A549 (cell line): ENCODE results near the gene APOBEC3A. TPM values are rescaled to one million over a fixed set of nuclear protein-coding genes. Genes with fewer than 3 reads are reported as not detected.
"Not testable (repeated sequence)": the region's sequence is repeated elsewhere in the genome, so short reads cannot be mapped to it uniquely, and the experiment has no call there.

ENCODE experiments used
- ATAC-seq, 2 experiments: fragments of 200-7000 bp in 1 of 2; fragments of >200 bp in 1 of 2; cut with Nextera tagmentation in 1 of 2; cut with Tn5 transposase in 1 of 2; 3 replicates each; pipeline versions ENCODE4 v1.8.0 to v1.9.1; 2018 to 2020; ENCODE audit warnings: mild to moderate bottlenecking in 1 of 2, moderate library complexity in 1 of 2
- CTCF ChIA-PET: fragments of 300-600 bp; sonication (Branson Sonifier 250); formaldehyde crosslinking; extraction: SDS; loops from one replicate; lab custom pipeline; 2021; ENCODE audit warnings: antibody characterized with exemption, inconsistent platforms; lab: Yijun Ruan, JAX
- POLR2A ChIA-PET: fragments of 350-600 bp; formaldehyde crosslinking; extraction: SDS; loops from one replicate; lab custom pipeline; 2021; ENCODE audit warnings: antibody characterized with exemption, inconsistent platforms; lab: Yijun Ruan, JAX
- DNase-seq, 2 experiments: peaks; one replicate each; pipeline versions ENCODE4 v3.0.0 to v3.0.0-alpha.2; 2011 to 2016; ENCODE audit warnings: low read depth in 1 of 2, low spot score in 1 of 2
- FAIRE-seq: peaks from 2 replicates; lab custom pipeline; 2011; peaks lifted over from hg19 to GRCh38; lab: Jason Lieb, UNC
- H3K27ac ChIP-seq, 2 experiments: fragments of >200 bp; sonication (Bioruptor Twin); formaldehyde crosslinking; 3 replicates each; pipeline ENCODE4 v1.5.1; 2016 to 2017
- H3K4me1 ChIP-seq: fragments of >200 bp; sonication (Bioruptor Twin); formaldehyde crosslinking; 3 replicates; pipeline ENCODE4 v1.6.1; 2016
- H3K4me2 ChIP-seq: fragments of >200 bp; sonication (Bioruptor Twin); formaldehyde crosslinking; 3 replicates; pipeline ENCODE4 v1.6.1; 2016
- H3K4me3 ChIP-seq: fragments of >200 bp; sonication (Bioruptor Twin); formaldehyde crosslinking; 3 replicates; pipeline ENCODE4 v1.5.1; 2016
- H3K9me3 ChIP-seq: fragments of >200 bp; sonication (Bioruptor Twin); formaldehyde crosslinking; 3 replicates; pipeline ENCODE4 v1.6.1; 2016
- CBX8 ChIP-seq: fragments of 200-600 bp; sonication (generic); IDR thresholded peaks from 2 replicates; pipeline ENCODE4 v1.6.1; 2016
- CHD2 ChIP-seq: fragments of 150-350 bp; IDR thresholded peaks from 2 replicates; pipeline ENCODE4 v1.6.1; 2014; ENCODE audit warnings: low read length; ENCODE audit not compliant: partially characterized antibody
- CTCF ChIP-seq: fragments of >200 bp; sonication (Bioruptor Twin); formaldehyde crosslinking; IDR thresholded peaks from 3 replicates; pipeline ENCODE4 v1.5.1; 2016
- EHF ChIP-seq: fragments of 250-450 bp; sonication (Bioruptor Pico); IDR thresholded peaks from 2 replicates; pipeline ENCODE4 v1.5.0; 2020; ENCODE audit warnings: mild to moderate bottlenecking
- EP300 ChIP-seq, 2 experiments: fragments of >200 bp; sonication (Bioruptor Twin); formaldehyde crosslinking; IDR thresholded peaks; 2 replicates in 1 of 2; 3 replicates in 1 of 2; pipeline ENCODE4 v1.6.1; 2016 to 2017
- ESRRA ChIP-seq: fragments of 150-350 bp; IDR thresholded peaks from 2 replicates; pipeline ENCODE4 v1.6.1; 2014; ENCODE audit warnings: mild to moderate bottlenecking, low read length, borderline replicate concordance
- FOSB ChIP-seq: fragments of 250-450 bp; sonication (Bioruptor Pico); IDR thresholded peaks from 2 replicates; pipeline ENCODE4 v1.5.0; 2020; ENCODE audit warnings: mild to moderate bottlenecking, moderate library complexity
- GATA3 ChIP-seq: IDR thresholded peaks from 2 replicates; pipeline ENCODE4 v1.6.1; 2012; ENCODE audit warnings: borderline replicate concordance
- HEYL ChIP-seq: fragments of 250-450 bp; sonication (Bioruptor Pico); IDR thresholded peaks from 2 replicates; pipeline ENCODE4 v1.8.0; 2021; ENCODE audit warnings: mild to moderate bottlenecking, moderate library complexity
- HOXA7 ChIP-seq: fragments of 250-450 bp; sonication (Bioruptor Pico); IDR thresholded peaks from 2 replicates; pipeline ENCODE4 v1.5.0; 2020; ENCODE audit warnings: mild to moderate bottlenecking, moderate library complexity
- JUN ChIP-seq, 2 experiments: fragments of >200 bp; sonication (Bioruptor Twin); formaldehyde crosslinking; IDR thresholded peaks; 2 replicates in 1 of 2; 3 replicates in 1 of 2; pipeline ENCODE4 v1.6.1; 2016 to 2017
- KDM1A ChIP-seq: fragments of 200-600 bp; sonication (generic); IDR thresholded peaks from 2 replicates; pipeline ENCODE4 v1.6.1; 2016; ENCODE audit warnings: low read depth, mild to moderate bottlenecking
- MYC ChIP-seq: IDR thresholded peaks from 2 replicates; pipeline ENCODE4 v1.6.1; 2012; ENCODE audit warnings: mild to moderate bottlenecking, inconsistent platforms, low read length, improper control_type of control experiment, borderline replicate concordance
- NFE2L2 ChIP-seq: fragments of 150-350 bp; conservative IDR thresholded peaks from 2 replicates; pipeline ENCODE4 v1.6.1; 2014; ENCODE audit warnings: low read length
- NR3C1 ChIP-seq: fragments of >200 bp; sonication (Bioruptor Twin); formaldehyde crosslinking; IDR thresholded peaks from 3 replicates; pipeline ENCODE4 v1.6.1; 2017
- PBX3 ChIP-seq: IDR thresholded peaks from 2 replicates; pipeline ENCODE4 v1.6.1; 2012
- POLR2A ChIP-seq: IDR thresholded peaks from 2 replicates; pipeline ENCODE4 v1.6.1; 2012; ENCODE audit warnings: mild to moderate bottlenecking, low read length
- POLR2AphosphoS2 ChIP-seq: conservative IDR thresholded peaks from 2 replicates; pipeline ENCODE4 v1.6.1; 2012; ENCODE audit warnings: low read length, improper control_type of control experiment, inconsistent platforms
- RCOR1 ChIP-seq: fragments of 150-350 bp; IDR thresholded peaks from 2 replicates; pipeline ENCODE4 v1.6.1; 2014; ENCODE audit warnings: antibody characterized with exemption, low read length, low read depth
- SREBF2 ChIP-seq: fragments of 450-650 bp; IDR thresholded peaks from 2 replicates; pipeline ENCODE4 v1.6.1; 2014; ENCODE audit warnings: mild to moderate bottlenecking, moderate library complexity
- USF2 ChIP-seq: fragments of 450-650 bp; IDR thresholded peaks from 2 replicates; pipeline ENCODE4 v1.6.1; 2014; ENCODE audit warnings: antibody characterized with exemption
- ZC3H11A ChIP-seq: fragments of 450-650 bp; IDR thresholded peaks from 2 replicates; pipeline ENCODE4 v1.6.1; 2014; ENCODE audit warnings: antibody characterized with exemption, mild to moderate bottlenecking
- ZSCAN20 ChIP-seq: fragments of 250-450 bp; sonication (Bioruptor Pico); IDR thresholded peaks from 2 replicates; pipeline ENCODE4 v1.8.0; 2022; ENCODE audit warnings: mild to moderate bottlenecking, moderate library complexity
- WGBS: methylation state at CpG from one replicate; pipeline ENCODE4 v1.1.6; 2017; ENCODE audit errors: missing lambda C conversion rate; 5-methylcytosine and 5-hydroxymethylcytosine counted together
- polyA plus RNA-seq, 4 experiments: library from polyadenylated mRNA; depleted of rRNA in 3 of 4; stranded (reverse); fragments of >200 nt; fragmentation: RNase III in 1 of 4; extraction: RNeasy Plus Mini Kit Qiagen cat#74134 plus additional on column Dnase treatment in 1 of 4; gene quantifications; 2 replicates in 3 of 4; 3 replicates in 1 of 4; pipeline ENCODE4 v1.2.3, GENCODE V29; 2011 to 2017

APOBEC3A gene
- polyA plus RNA-seq, 2 of the 4 experiments (the other 2 are of a cell fraction) = not detected

- Histone ChIP-seq H3K9me3 (0 out of 3 replicates have a peak, but pooled peaks cover 7% of the 10 kb centered on the region), H3K4me2 (no peak overlapping the region)
- FAIRE-seq = no peak
- TF ChIP-seq NR3C1 = no peak
- no peak for TF ChIP-seq CBX8
- TF ChIP-seq EP300 (IDR thresholded peaks at IDR 0.05) = no peak
- no peak for TF ChIP-seq JUN (IDR thresholded peaks at IDR 0.05)
- no peak for TF ChIP-seq MYC
- no peak for TF ChIP-seq EHF (CRISPR knock-in tag)
- TF ChIP-seq FOSB (CRISPR knock-in tag) = no peak
- TF ChIP-seq GATA3 = no peak
- no peak for TF ChIP-seq SREBF2
- TF ChIP-seq ZC3H11A = no peak
- TF ChIP-seq CTCF = no peak
- TF ChIP-seq ESRRA = no peak
- no peak for TF ChIP-seq POLR2A
- no peak for TF ChIP-seq NFE2L2
- TF ChIP-seq KDM1A = no peak
- no peak for TF ChIP-seq ZSCAN20 (CRISPR knock-in tag)
- TF ChIP-seq CHD2 = no peak
- TF ChIP-seq USF2 = no peak
- TF ChIP-seq, all 56 proteins: peak for 0
- Histone ChIP-seq H3K27ac (no peak overlapping the region), H3K4me3 (no peak overlapping the region), H3K4me1 (peaks cover 5% of the 10 kb centered on the region; the same call in 1 of the 3 replicates)
- ATAC-seq (no peak), DNase-seq (no peak)
- CTCF ChIA-PET = interaction anchor here (1.1 kb wide), 1 partner anchor 60 kb away, joined by 3 read pairs; no protein-coding TSS in a partner anchor
- POLR2A ChIA-PET = no interaction called here
- 88% methylated on average over 6 of the region's 8 CpGs for WGBS
Measured at GRCh38 chr22:38987171-38987895, 29.9 kb downstream of the APOBEC3A start.

- ATAC-seq (no peak), DNase-seq (no peak), FAIRE-seq (no peak)
- Histone ChIP-seq H3K9me3 (no peaks in the 10 kb centered on the region), H3K4me3 (no peak overlapping the region), H3K27ac (no peak overlapping the region), H3K4me1 (no peaks in the 10 kb centered on the region), H3K4me2 (no peak overlapping the region)
- WGBS = 94% methylated on average over 6 of the region's 6 CpGs
- CTCF ChIA-PET = no interaction called here
- TF ChIP-seq RCOR1 = no peak
- TF ChIP-seq HOXA7 (CRISPR knock-in tag) = no peak
- no peak for TF ChIP-seq PBX3
- TF ChIP-seq POLR2AphosphoS2 = no peak
- no peak for TF ChIP-seq HEYL
- no peak for TF ChIP-seq CHD2
- no peak for TF ChIP-seq CTCF
- TF ChIP-seq CBX8 = no peak
- TF ChIP-seq, all 56 proteins: peak for 0
- POLR2A ChIA-PET = no interaction called here
Measured at GRCh38 chr22:38989466-38989865, 32.1 kb downstream of the APOBEC3A start.

- H3K4me1 ChIP-seq, H3K27ac ChIP-seq, H3K4me2 ChIP-seq, POLR2A ChIA-PET, ATAC-seq, DNase-seq, FAIRE-seq, H3K9me3 ChIP-seq, H3K4me3 ChIP-seq: not testable (repeated sequence)
- 90% methylated on average over 2 of the region's 12 CpGs for WGBS
- CTCF ChIA-PET = interaction anchor here (1.1 kb wide), 1 partner anchor 129 kb away, joined by 3 read pairs; no protein-coding TSS in a partner anchor
Measured at GRCh38 chr22:38992871-38993371, 35.5 kb downstream of the APOBEC3A start.
